K562 (cell line): Measurements from ENCODE around the gene MYH11. TPM values are rescaled to one million over a fixed set of nuclear protein-coding genes. Genes with fewer than 3 reads are reported as not detected.

Experiments used
- ATAC-seq: fragments of 200-7000 bp; cut with Tn5 transposase; 3 replicates; pipeline ENCODE4 v1.9.1; 2020; ENCODE audit warnings: moderate library complexity
- BruUV-seq: library from RNA; stranded (reverse); fragments of 400-500 nt; replicated peaks from 2 replicates; lab custom pipeline; 2021; lab: Mats Ljungman, UMichigan
- CTCF ChIA-PET: fragments of 300-600 bp; formaldehyde crosslinking; extraction: SDS; loops from one replicate; lab custom pipeline; 2021; ENCODE audit warnings: low intra/inter-chr PET ratio; lab: Yijun Ruan, JAX
- POLR2A ChIA-PET: fragments of 300-600, 350-650 bp; sonication (Branson Sonifier 250); formaldehyde crosslinking; extraction: SDS; loops from one replicate; lab custom pipeline; 2021; ENCODE audit warnings: antibody characterized with exemption, inconsistent platforms; lab: Yijun Ruan, JAX
- DNase-seq, 4 experiments: peaks; one replicate each; pipeline versions ENCODE4 v3.0.0 to v3.0.0-alpha.2; 2011 to 2018; ENCODE audit warnings: low spot score in 3 of 4, mixed read lengths in 3 of 4; ENCODE audit errors: extremely low read depth in 1 of 4
- FAIRE-seq: peaks from 2 replicates; lab custom pipeline; 2011; peaks lifted over from hg19 to GRCh38; lab: Jason Lieb, UNC
- H2AFZ ChIP-seq: 2 replicates; pipeline ENCODE4 v1.6.0; 2011; ENCODE audit warnings: low read depth, low read length, control low read depth, inconsistent platforms
- H3K27ac ChIP-seq: fragments of 200-600 bp; 3 replicates; pipeline ENCODE4 v1.8.0; 2011; ENCODE audit warnings: low read depth, mild to moderate bottlenecking, control low read depth, inconsistent platforms, low read length, moderate library complexity, mixed read lengths; ENCODE audit errors: extremely low read depth
- H3K27me3 ChIP-seq, 2 experiments: fragments of 300-600 bp in 1 of 2; 2 replicates in 1 of 2; 3 replicates in 1 of 2; pipeline versions ENCODE4 v1.6.0 to v1.8.0; 2011; ENCODE audit warnings: inconsistent platforms in 2 of 2, low read length in 2 of 2, mild to moderate bottlenecking in 1 of 2, mixed read lengths in 1 of 2, moderate library complexity in 1 of 2; ENCODE audit not compliant: control insufficient read depth in 2 of 2, insufficient read depth in 2 of 2
- H3K36me3 ChIP-seq: fragments of 300-600 bp; 3 replicates; pipeline ENCODE4 v1.8.0; 2011; ENCODE audit warnings: mild to moderate bottlenecking, low read length, inconsistent platforms; ENCODE audit not compliant: control insufficient read depth, insufficient read depth
- H3K4me1 ChIP-seq, 2 experiments: fragments of 200-600 bp in 1 of 2; replicated peaks in 1 of 2; 2 replicates in 1 of 2; 3 replicates in 1 of 2; pipeline versions ENCODE4 v1.5.1 to v1.8.0; 2011; ENCODE audit warnings: inconsistent platforms in 2 of 2, low read length in 2 of 2, mild to moderate bottlenecking in 1 of 2, mixed read lengths in 1 of 2, moderate library complexity in 1 of 2; ENCODE audit not compliant: control insufficient read depth in 2 of 2, insufficient read depth in 2 of 2
- H3K4me2 ChIP-seq: 2 replicates; pipeline ENCODE4 v1.6.1; 2011; ENCODE audit warnings: low read length, control low read depth, inconsistent platforms, mixed read lengths; ENCODE audit not compliant: insufficient read depth
- H3K4me3 ChIP-seq: fragments of 200-600 bp; sonication (generic), shearing (Covaris generic); 2 replicates; pipeline ENCODE4 v1.5.1; 2016; ENCODE audit warnings: control low read depth, inconsistent platforms
- H3K79me2 ChIP-seq: fragments of 200-600 bp; 3 replicates; pipeline ENCODE4 v1.8.0; 2011; ENCODE audit warnings: low read length, inconsistent platforms; ENCODE audit not compliant: control insufficient read depth, insufficient read depth
- H3K9ac ChIP-seq, 2 experiments: 2 replicates each; pipeline versions ENCODE4 v1.6.0 to v1.6.1; 2011; ENCODE audit warnings: low read depth in 2 of 2, low read length in 2 of 2, control low read depth in 1 of 2, inconsistent platforms in 1 of 2, mild to moderate bottlenecking in 1 of 2, mixed read lengths in 1 of 2; ENCODE audit not compliant: insufficient read depth in 1 of 2
- H3K9me1 ChIP-seq: one replicate; pipeline ENCODE4 v1.6.0; 2011; ENCODE audit warnings: inconsistent platforms, mild to moderate bottlenecking, low read length, moderate library complexity; ENCODE audit not compliant: control insufficient read depth, insufficient read depth
- H3K9me3 ChIP-seq: replicated peaks from 2 replicates; pipeline ENCODE4 v1.5.1; 2011; ENCODE audit warnings: low read depth, low read length, inconsistent platforms; ENCODE audit not compliant: control insufficient read depth, insufficient read depth
- H4K20me1 ChIP-seq: replicated peaks from 2 replicates; pipeline ENCODE4 v1.6.1; 2011; ENCODE audit warnings: low read length, inconsistent platforms, mixed read lengths; ENCODE audit not compliant: control insufficient read depth, insufficient read depth
- HMBOX1 ChIP-seq: sonication (generic); IDR thresholded peaks from 2 replicates; pipeline ENCODE4 v1.6.1; 2016
- MNT ChIP-seq, 2 experiments: fragments of 450-650 bp; conservative IDR thresholded peaks; 2 replicates each; pipeline ENCODE4 v1.6.1; 2017; ENCODE audit warnings: mild to moderate bottlenecking in 2 of 2, moderate library complexity in 2 of 2
- REST ChIP-seq, 2 experiments: fragments of 450-650 bp; formaldehyde crosslinking in 1 of 2; IDR thresholded peaks; 2 replicates each; pipeline versions ENCODE4 v1.4.0 to v1.6.1; 2014 to 2020; ENCODE audit warnings: mild to moderate bottlenecking in 2 of 2, borderline replicate concordance in 1 of 2, low read depth in 1 of 2
- WGBS: fragments of 100-300 bp; shearing (Covaris generic); methylation state at CpG from one replicate; pipeline ENCODE4 v1.1.6; 2016; ENCODE audit warnings: low coverage, mixed read lengths; ENCODE audit not compliant: insufficient coverage; ENCODE audit errors: missing lambda C conversion rate; 5-methylcytosine and 5-hydroxymethylcytosine counted together
- in situ Hi-C: fragments of 300-500 bp; cut with MboI; formaldehyde crosslinking; loops from 4 replicates; pipeline ENCODE4 v1.15.0; 2018; ENCODE audit warnings: inconsistent platforms, mixed read lengths
- intact Hi-C: fragments of 100-400 bp; cut with micrococcal nuclease; formaldehyde crosslinking; loops from 2 replicates; pipeline ENCODE4 v1.14.2; 2022
- polyA plus RNA-seq, 8 experiments: library from polyadenylated mRNA; depleted of rRNA in 4 of 8; stranded (reverse) in 5 of 8; unstranded in 3 of 8; fragments of >200 nt; fragmentation: Nextera tagmentation in 2 of 8; fragmentation: Illumina TruSeq in 1 of 8; extraction: Ambion mirVana in 2 of 8; extraction: Trizol in 1 of 8; gene quantifications; 2 replicates each; pipeline versions ENCODE4 v1.2.1 to v1.2.3, GENCODE V29; 2011 to 2014; ENCODE audit warnings: inconsistent platforms in 1 of 8, missing spikeins in 1 of 8
- total RNA-seq, 7 experiments: library from RNA; depleted of rRNA in 6 of 7; stranded (reverse); fragments of >200 nt in 6 of 7; fragmentation: Illumina TruSeq in 2 of 7; extraction: Trizol in 2 of 7; gene quantifications; 2 replicates each; pipeline versions ENCODE4 v1.2.1 to v1.2.3, GENCODE V29; 2011 to 2021; ENCODE audit warnings: low replicate concordance in 1 of 7
- TF ChIP-seq, protein P1 (sequence below): sonication (generic); formaldehyde crosslinking; IDR thresholded peaks from 2 replicates; pipeline ENCODE4 v1.5.0; 2020; ENCODE audit warnings: missing genetic modification reagents

MYH11 gene
- total and polyA plus RNA-seq, 9 of the 15 experiments (the other 6 are each of a cell fraction or from before 2014, with no cell fraction given) = 0.05 to 0.47 (median 0.08) TPM; not detected in 5

- Histone ChIP-seq H3K9ac (no peak overlapping the region; a peak in 1 of 4 replicates), H3K9me1 (no peaks in the 10 kb centered on the region), H4K20me1 (0 out of 2 replicates have a peak, but pooled peaks cover 4% of the 10 kb centered on the region), H2AFZ (peak overlapping the region; percentile 69), H3K4me2 (no peak overlapping the region; the same call in 1 of the 2 replicates), H3K4me1 (peaks cover 0 to 3% of the 10 kb centered on the region in 2 experiments; a peak in 2 of 5 replicates), H3K9me3 (no peaks in the 10 kb centered on the region), H3K27ac (no peak overlapping the region), H3K79me2 (no peaks in the 10 kb centered on the region), H3K36me3 (no peaks in the 10 kb centered on the region), H3K27me3 (peaks cover 15 to 49% of the 10 kb centered on the region in 2 experiments), H3K4me3 (no peak overlapping the region)
- peak; percentile 65 to 76 (median 66) for DNase-seq
- intact Hi-C loops (loop anchor here (5.0 kb wide), 1 partner anchor 45 kb away; no protein-coding TSS in a partner anchor), in situ Hi-C loops (loop anchor here (5.0 kb wide), 2 partner anchors 350 to 415 kb away; no protein-coding TSS in a partner anchor)
- peak; percentile 97 for ATAC-seq
- ChIA-PET POLR2A (interaction anchor here (0.6 kb wide), 1 partner anchor 290 kb away, joined by 4 read pairs; no protein-coding TSS in a partner anchor), CTCF (interaction anchor here (0.6 to 0.8 kb wide), 2 partner anchors 14 to 349 kb away, joined by 4 read pairs; no protein-coding TSS in a partner anchor)
- 9% methylated on average over 11 of the region's 11 CpGs for WGBS
- FAIRE-seq = no peak
- no TSS peak for BruUV-seq
- TF ChIP-seq, protein P1, sequence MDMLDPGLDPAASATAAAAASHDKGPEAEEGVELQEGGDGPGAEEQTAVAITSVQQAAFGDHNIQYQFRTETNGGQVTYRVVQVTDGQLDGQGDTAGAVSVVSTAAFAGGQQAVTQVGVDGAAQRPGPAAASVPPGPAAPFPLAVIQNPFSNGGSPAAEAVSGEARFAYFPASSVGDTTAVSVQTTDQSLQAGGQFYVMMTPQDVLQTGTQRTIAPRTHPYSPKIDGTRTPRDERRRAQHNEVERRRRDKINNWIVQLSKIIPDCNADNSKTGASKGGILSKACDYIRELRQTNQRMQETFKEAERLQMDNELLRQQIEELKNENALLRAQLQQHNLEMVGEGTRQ (CRISPR knock-in tag) = peak; percentile 38
- peak; percentile 43 to 67; a peak in 3 of 4 replicates for TF ChIP-seq MNT (conservative IDR thresholded peaks at IDR 0.05)
- peak; percentile 72 for TF ChIP-seq REST (IDR thresholded peaks at IDR 0.05; ENCODE audit: borderline replicate concordance)
- no peak for TF ChIP-seq REST (CRISPR knock-in tag; IDR thresholded peaks at IDR 0.05; ENCODE audit: low read depth)
- no peak for TF ChIP-seq HMBOX1
Measured at GRCh38 chr16:15777533-15778203, 79.2 kb downstream of the MYH11 start.
